NCI-H2029 (cell line): ENCODE results near the gene ASXL3.

Experiments
- DNase-seq: peaks from one replicate; lab custom pipeline; 2025; lab: John Stamatoyannopoulos, UW

ASXL3 gene

DNA sequence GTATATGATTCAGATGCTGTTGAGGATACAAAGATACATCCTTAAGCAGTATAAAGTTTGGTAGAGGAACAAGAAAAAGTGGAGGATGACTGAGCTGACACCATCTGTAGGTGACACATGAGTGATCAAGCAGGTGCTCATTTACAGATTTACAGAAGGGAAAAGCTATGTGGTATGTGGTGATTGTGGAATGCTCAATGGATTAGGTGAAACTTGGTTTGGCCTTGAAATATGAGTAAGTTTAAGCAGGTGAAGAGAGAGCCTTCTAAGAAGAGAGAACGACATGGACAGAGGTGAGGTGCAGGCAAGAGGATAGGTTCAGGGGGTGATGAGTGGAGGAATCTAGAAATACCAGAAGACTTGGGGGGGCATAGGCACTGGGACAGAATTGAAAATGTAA lies 5.9 kb downstream of the ASXL3 start:
- DNase-seq, result no peak

DNA sequence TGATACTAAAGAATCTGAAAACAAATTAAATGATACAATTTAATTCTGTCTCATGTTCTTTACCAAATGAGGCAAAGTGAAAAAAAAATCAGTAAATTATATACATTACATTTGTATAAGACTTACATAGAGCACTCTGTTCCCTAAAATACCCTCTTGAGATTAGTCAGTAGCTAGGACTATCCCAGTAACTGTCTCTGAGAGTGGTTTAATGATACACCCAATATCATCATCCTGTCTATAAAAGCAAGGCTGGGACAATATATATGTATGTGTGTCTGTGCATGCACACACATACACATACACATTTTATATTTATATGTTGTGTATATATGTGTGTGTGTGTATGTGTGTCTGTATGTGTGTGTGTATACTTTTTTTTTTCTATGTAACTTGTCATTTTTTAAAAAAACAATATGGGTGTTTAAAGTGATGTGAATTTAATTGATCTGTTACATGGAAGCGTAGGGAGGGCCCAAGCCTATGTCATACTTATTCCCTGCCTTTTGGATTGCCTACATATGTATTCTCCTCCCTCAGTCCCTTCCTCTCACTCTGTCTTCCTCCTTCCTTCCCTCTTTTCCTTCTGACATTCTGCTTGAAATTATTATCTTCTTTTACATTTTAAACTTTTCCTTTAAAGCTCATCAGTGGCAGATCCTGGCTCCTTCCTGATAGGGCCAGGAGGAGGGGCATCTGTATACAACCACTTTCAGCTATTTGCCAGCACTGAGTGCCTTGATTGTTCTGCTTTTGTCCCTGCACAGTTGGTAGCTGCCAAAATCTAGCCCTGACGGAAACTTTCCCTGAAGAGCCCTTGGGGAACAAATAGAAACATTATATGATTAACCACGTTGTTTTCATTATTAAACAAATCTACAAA lies 6.8 kb downstream of the ASXL3 start:
- peak; percentile 67 for DNase-seq

- no peak for DNase-seq
Observed at GRCh38 chr18:33585431-33585775, 7.4 kb downstream of the ASXL3 start.

GRCh38 chr18:33588361-33588760 lies 10.3 kb downstream of the ASXL3 start:
- no peak for DNase-seq

DNA sequence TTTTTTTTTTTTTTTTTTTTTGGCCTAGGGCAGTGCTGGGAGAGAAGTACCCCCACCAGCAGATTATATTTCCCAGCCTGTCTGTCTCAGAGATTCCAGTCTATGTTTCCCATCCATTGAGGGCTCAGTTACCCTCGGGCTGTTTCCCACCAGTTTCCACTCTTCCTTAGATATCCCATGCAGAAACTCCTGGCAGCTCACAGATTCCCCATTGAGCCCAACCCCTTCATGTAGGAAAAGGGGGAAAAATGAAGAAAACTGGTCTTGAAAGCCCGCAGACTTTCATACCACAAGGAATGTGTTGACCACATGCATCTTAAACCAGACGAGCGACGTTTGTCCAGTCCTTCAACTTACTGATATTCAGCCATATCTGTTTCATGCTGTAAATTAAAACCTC lies 15.2 kb downstream of the ASXL3 start:
- no peak for DNase-seq

DNA sequence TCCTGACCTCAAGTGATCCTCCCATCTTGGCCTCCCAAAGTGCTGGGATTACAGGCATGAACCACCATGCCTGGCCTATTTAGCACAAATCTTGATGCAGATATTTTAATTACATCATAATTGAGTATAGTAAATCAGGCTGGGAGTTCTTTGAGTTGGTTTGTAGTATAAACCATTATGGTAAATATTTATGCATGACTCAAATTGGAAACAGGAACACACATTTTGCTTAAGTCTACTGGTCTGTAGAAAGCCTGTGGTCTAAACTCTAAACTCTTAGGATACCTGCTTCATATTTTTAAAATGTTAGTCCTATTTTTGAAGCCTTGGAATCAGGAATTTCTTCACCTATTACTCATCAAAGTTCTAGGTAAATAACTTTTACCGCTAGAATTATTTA lies 16.8 kb downstream of the ASXL3 start:
- DNase-seq, result no peak

GRCh38 chr18:33596178-33596854 lies 18.3 kb downstream of the ASXL3 start:
- DNase-seq, result peak; percentile 26

- no peak for DNase-seq
Observed at GRCh38 chr18:33600846-33601245, 22.8 kb downstream of the ASXL3 start.

DNA sequence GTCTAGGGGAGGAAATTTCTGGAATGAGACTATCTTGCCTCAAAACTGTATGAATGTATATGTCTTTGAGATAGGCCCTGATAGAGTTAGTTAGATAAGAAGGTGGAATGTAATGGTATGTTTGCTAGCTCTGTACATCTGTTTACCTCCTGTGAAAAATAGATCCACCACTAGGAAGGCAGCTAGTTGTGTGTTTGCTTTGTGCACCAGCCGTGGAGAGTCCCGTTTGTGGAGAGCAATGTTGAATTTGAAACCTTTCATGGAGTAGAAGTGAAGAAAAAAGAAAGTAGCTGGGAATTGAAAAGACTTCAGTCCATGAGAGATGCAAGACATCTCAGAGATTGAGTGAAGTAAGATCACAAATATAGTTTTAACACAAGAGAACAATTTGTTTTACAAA lies 25.4 kb downstream of the ASXL3 start:
- no peak for DNase-seq

- peak; percentile 77 for DNase-seq
Observed at GRCh38 chr18:33605250-33605649, 27.2 kb downstream of the ASXL3 start.

DNA sequence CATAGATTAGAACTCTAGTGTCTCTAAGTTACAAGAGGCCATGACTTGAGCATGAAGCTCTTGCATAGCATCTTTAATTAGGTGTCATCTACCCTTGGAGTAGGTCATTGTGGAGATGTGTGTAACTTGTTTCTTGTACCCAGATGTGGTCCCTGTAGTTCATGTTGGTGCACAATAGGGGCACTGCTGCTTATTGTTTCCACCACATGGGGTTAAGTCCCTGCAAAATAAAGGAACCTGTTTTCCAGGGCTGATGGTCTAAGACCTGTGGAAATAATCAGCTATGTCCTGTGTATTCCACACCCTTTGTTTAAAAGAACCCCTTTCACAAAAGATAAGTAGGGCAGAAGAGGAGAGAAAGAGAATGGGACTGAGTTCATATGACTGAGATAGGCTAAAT lies 28.6 kb downstream of the ASXL3 start:
- DNase-seq, result no peak

GRCh38 chr18:33611525-33612135 lies 33.6 kb downstream of the ASXL3 start:
- DNase-seq, result no peak

- no peak for DNase-seq
Observed at GRCh38 chr18:33612632-33613031, 34.6 kb downstream of the ASXL3 start.

GRCh38 chr18:33616556-33616955 lies 38.5 kb downstream of the ASXL3 start:
- no peak for DNase-seq

- no peak for DNase-seq
Observed at GRCh38 chr18:33627114-33627513, 49.1 kb downstream of the ASXL3 start.

GRCh38 chr18:33630476-33630875 lies 52.5 kb downstream of the ASXL3 start:
- DNase-seq, result no peak

- no peak for DNase-seq
Observed at GRCh38 chr18:33641141-33641540, 63.1 kb downstream of the ASXL3 start.

GRCh38 chr18:33644494-33644893 lies 66.5 kb downstream of the ASXL3 start:
- no peak for DNase-seq

- DNase-seq, result no peak
Observed at GRCh38 chr18:33647365-33647764, 69.3 kb downstream of the ASXL3 start.

GRCh38 chr18:33652635-33653034 lies 74.6 kb downstream of the ASXL3 start:
- DNase-seq, result no peak

GRCh38 chr18:33653231-33653630 lies 75.2 kb downstream of the ASXL3 start:
- no peak for DNase-seq

DNA sequence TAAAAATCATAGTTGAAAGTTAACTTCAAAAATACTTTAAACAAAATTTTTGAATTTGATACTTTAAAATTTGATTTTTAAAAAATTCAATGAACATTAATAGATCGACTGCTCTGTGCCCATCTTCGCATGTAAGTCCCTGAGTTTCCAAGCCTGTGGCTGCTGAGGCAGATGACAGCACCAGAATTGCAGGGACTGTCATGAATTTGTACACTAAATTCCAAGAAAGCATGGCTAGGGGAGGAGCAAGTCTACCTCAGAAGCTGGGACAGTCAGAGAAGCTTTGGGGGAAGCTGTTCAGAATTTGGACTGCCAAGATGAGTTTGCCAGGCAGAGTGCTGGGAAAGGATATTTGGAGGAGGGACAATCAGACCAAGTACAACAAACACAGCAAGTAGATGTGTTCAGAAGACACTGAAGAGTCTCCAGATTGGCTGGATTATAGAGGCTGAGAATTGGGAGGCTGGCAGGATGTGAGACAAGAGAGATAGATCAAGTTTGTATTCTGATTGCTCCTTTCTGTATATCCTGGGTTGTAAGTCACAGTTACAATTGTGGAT lies 79.0 kb downstream of the ASXL3 start:
- no peak for DNase-seq
